PC-9 (cell line): ENCODE data around the gene ICE2. TPM values are rescaled to one million over a fixed set of nuclear protein-coding genes. Genes with fewer than 3 reads are reported as not detected.

Experiments used
- Bru-seq: library from RNA; stranded (reverse); fragments of 400-500 nt; gene quantifications from one replicate; lab custom pipeline; 2021; lab: Mats Ljungman, UMichigan
- BruChase-seq, 2 experiments: library from RNA; stranded (reverse); fragments of 400-500 nt; gene quantifications; one replicate each; lab custom pipeline; 2021; lab: Mats Ljungman, UMichigan
- BruUV-seq: library from RNA; stranded (reverse); fragments of 400-500 nt; replicated peaks from 2 replicates; lab custom pipeline; 2021; lab: Mats Ljungman, UMichigan
- CTCF ChIA-PET: fragments of 300-600 bp; sonication (Branson Sonifier 250); formaldehyde crosslinking; loops from one replicate; lab custom pipeline; 2022; ENCODE audit warnings: antibody characterized with exemption; lab: Charles Lee
- POLR2A ChIA-PET: fragments of 300-600 bp; sonication (Branson Sonifier 250); formaldehyde crosslinking; loops from one replicate; lab custom pipeline; 2022; ENCODE audit warnings: antibody characterized with exemption; ENCODE audit not compliant: unreplicated experiment; lab: Charles Lee
- DNase-seq, 2 experiments: peaks; one replicate each; pipeline versions ENCODE4 v3.0.0 to v3.0.0-alpha.2; 2015 to 2022; ENCODE audit warnings: mixed read lengths in 1 of 2
- H2AFZ ChIP-seq: fragments of 200-600 bp; sonication (generic); 2 replicates; pipeline ENCODE4 v1.8.1; 2017; ENCODE audit warnings: antibody characterized with exemption
- H3F3A ChIP-seq: fragments of 200-600 bp; sonication (generic); 2 replicates; pipeline ENCODE4 v1.8.1; 2017; ENCODE audit warnings: antibody characterized with exemption, mild to moderate bottlenecking, low read depth; ENCODE audit not compliant: insufficient read depth
- H3K27ac ChIP-seq: fragments of 200-600 bp; sonication (generic); 2 replicates; pipeline ENCODE4 v1.6.1; 2016; ENCODE audit warnings: mixed run types
- H3K27me3 ChIP-seq: fragments of 200-600 bp; sonication (generic); 2 replicates; pipeline ENCODE4 v1.6.1; 2016; ENCODE audit warnings: low read depth, mixed run types; ENCODE audit not compliant: insufficient read depth
- H3K36me3 ChIP-seq: fragments of 200-600 bp; sonication (generic); 2 replicates; pipeline ENCODE4 v1.6.1; 2016; ENCODE audit warnings: low read depth, mixed run types
- H3K4me1 ChIP-seq: fragments of 200-600 bp; sonication (generic); replicated peaks from 2 replicates; pipeline ENCODE4 v1.6.1; 2016; ENCODE audit warnings: mixed run types; ENCODE audit not compliant: insufficient read depth
- H3K4me2 ChIP-seq: fragments of 200-600 bp; sonication (generic); 2 replicates; pipeline ENCODE4 v1.6.1; 2017; ENCODE audit warnings: mixed run types
- H3K4me3 ChIP-seq: fragments of 200-600 bp; sonication (generic); 2 replicates; pipeline ENCODE4 v1.6.1; 2016; ENCODE audit warnings: mixed run types
- H3K79me2 ChIP-seq: fragments of 200-600 bp; sonication (generic); 2 replicates; pipeline ENCODE4 v1.6.1; 2017; ENCODE audit warnings: low read depth, mixed run types
- H3K9me2 ChIP-seq: fragments of 200-600 bp; sonication (generic); 2 replicates; pipeline ENCODE4 v1.8.1; 2017; ENCODE audit warnings: mild to moderate bottlenecking; ENCODE audit not compliant: insufficient read depth
- H3K9me3 ChIP-seq: fragments of 200-600 bp; sonication (generic); 2 replicates; pipeline ENCODE4 v1.8.1; 2016; ENCODE audit warnings: low read depth; ENCODE audit not compliant: insufficient read depth
- H4K20me1 ChIP-seq: fragments of 200-600 bp; sonication (generic); 2 replicates; pipeline ENCODE4 v1.8.1; 2017; ENCODE audit not compliant: insufficient read depth
- CTCF ChIP-seq: fragments of 200-600 bp; sonication (generic); conservative IDR thresholded peaks from 2 replicates; pipeline ENCODE4 v1.6.1; 2017; ENCODE audit warnings: mixed run types, antibody characterized with exemption, mild to moderate bottlenecking, moderate library complexity
- EZH2 ChIP-seq: fragments of 200-600 bp; sonication (generic); IDR thresholded peaks from 2 replicates; pipeline ENCODE4 v1.8.0; 2017; ENCODE audit warnings: antibody characterized with exemption, low read depth
- intact Hi-C: fragments of 100-400 bp; cut with micrococcal nuclease; formaldehyde crosslinking; loops from one replicate; pipeline ENCODE4 v1.10.0; 2022; ENCODE audit not compliant: unreplicated experiment
- long read RNA-seq: library from polyadenylated mRNA; stranded (forward); transcript quantifications from one replicate; pipeline ENCODE4 v2.0.0, GENCODE V29; 2022
- total RNA-seq: library from RNA; stranded (reverse); gene quantifications from 2 replicates; pipeline ENCODE4 v1.2.3, GENCODE V29; 2021

Gene ICE2
- total RNA-seq (64.1 and 67.5 TPM in 2 replicates), Bru-seq, nascent RNA (percentile 86 among the genes with signal in this experiment), BruChase-seq, experiment 1, labeled RNA remaining after a 2-hour chase (percentile 91 among the genes with signal in this experiment), BruChase-seq, experiment 2, labeled RNA remaining after a 6-hour chase (percentile 81 among the genes with signal in this experiment)
- long read RNA-seq, full-length matches to known transcripts: 29 of 58 reads
- long read RNA-seq, partial matches to known transcripts: 19 of 58 reads
- long read RNA-seq, other reads (novel, unspliced or antisense): 10 of 58 reads

- H3K4me1 ChIP-seq: peaks cover 25% of the 10 kb centered on the region
- ChIA-PET POLR2A (interaction anchor here (0.6 to 0.7 kb wide), 2 partner anchors 42 to 72 kb away, joined by 3 read pairs; no protein-coding TSS in a partner anchor), CTCF (interaction anchor here (1.5 kb wide), 1 partner anchor 42 kb away, joined by 4 read pairs; no protein-coding TSS in a partner anchor)
- no peaks in the 10 kb centered on the region for H3F3A ChIP-seq
- peaks cover 29% of the 10 kb centered on the region for H3K79me2 ChIP-seq
- no peaks in the 10 kb centered on the region for H3K9me3 ChIP-seq
- no peaks in the 10 kb centered on the region for H3K36me3 ChIP-seq
- H3K9me2 ChIP-seq: no peaks in the 10 kb centered on the region
- peak within 1 kb of the TSS; percentile 66 for H3K4me3 ChIP-seq
- no TSS peak for BruUV-seq
- no peak for TF ChIP-seq CTCF
- peak within 1 kb of the TSS; percentile 90 for H2AFZ ChIP-seq
- peak within 1 kb of the TSS; percentile 51 for H3K27ac ChIP-seq
- no peaks in the 10 kb centered on the region for H4K20me1 ChIP-seq
- DNase-seq: peak; percentile 76 to 90
- H3K27me3 ChIP-seq: no peaks in the 10 kb centered on the region
- intact Hi-C loops: loop anchor here (1.0 to 2.0 kb wide), 2 partner anchors 42 to 86 kb away; no protein-coding TSS in a partner anchor
- H3K4me2 ChIP-seq: peak within 1 kb of the TSS; percentile 95
These were observed at the start of gene ICE2 for GRCh38 chr15:60478566-60479360. Gene ICE2, minus strand, starts transcription at chr15:60479142. Its CDS starts 1,165 bp downstream, at chr15:60477977.

- BruUV-seq: no TSS peak
These were observed 49.6 kb upstream of the ICE2 start for GRCh38 chr15:60528530-60528929.

More at GRCh38 chr15:60528530-60528929, 49.6 kb upstream of the ICE2 start:
- Histone ChIP-seq H3K4me3 (no peak overlapping the region), H3K9me3 (no peaks in the 10 kb centered on the region), H3K79me2 (no peaks in the 10 kb centered on the region), H3K27me3 (no peaks in the 10 kb centered on the region), H3K27ac (no peak overlapping the region), H3K9me2 (no peaks in the 10 kb centered on the region), H3K36me3 (no peaks in the 10 kb centered on the region), H4K20me1 (no peaks in the 10 kb centered on the region), H3F3A (no peaks in the 10 kb centered on the region), H3K4me2 (no peak overlapping the region), H3K4me1 (peaks cover under 1% of the 10 kb centered on the region; the same call in 1 of the 2 replicates), H2AFZ (no peak overlapping the region)
- ChIA-PET CTCF (interaction anchor here (0.6 kb wide), 1 partner anchor 9 kb away, joined by 3 read pairs; no protein-coding TSS in a partner anchor), POLR2A (interaction anchor here (0.5 kb wide), 1 partner anchor 842 kb away, joined by 6 read pairs; no protein-coding TSS in a partner anchor)
- TF ChIP-seq CTCF (no peak), EZH2 (no peak)
- intact Hi-C loops: loop anchor here (10.0 kb wide), 1 partner anchor 804 kb away; no protein-coding TSS in a partner anchor
- DNase-seq: no peak
